ENCODE results near the gene DPH1.
A peak's percentile ranks its signal among the peaks of the same experiment; 100 is the strongest.
"Not testable (repeated sequence)": the region's sequence is repeated elsewhere in the genome, so short reads cannot be mapped to it uniquely, and the experiment has no call there.

The DPH1 gene

DNA sequence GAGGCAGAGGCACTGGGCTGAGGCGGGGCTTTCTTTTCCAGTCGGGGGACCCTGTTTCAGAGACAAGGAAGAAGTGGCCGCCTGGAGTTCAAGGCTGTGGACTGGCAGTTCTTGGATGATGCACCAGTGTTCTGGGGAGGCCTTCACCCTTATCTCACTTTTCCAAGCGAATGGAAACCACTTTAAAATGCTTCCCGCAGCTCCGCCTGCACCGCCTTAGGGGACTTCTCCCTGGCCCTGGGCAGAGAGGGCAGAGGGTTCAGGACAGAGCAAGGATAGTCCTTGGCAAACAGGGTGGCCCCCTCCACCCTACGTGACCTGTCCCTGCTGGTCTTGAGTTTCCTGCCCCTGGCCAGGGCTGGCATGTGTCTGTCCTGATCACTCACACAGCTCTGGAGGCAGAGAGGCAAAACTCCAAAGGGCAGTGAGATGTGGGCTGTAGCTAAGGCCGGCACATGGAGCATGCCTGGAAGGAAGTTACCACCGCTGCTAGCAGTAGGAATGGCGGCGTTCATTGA, 25.5 kb upstream of the DPH1 start:
- no peak overlapping the region for H3K9ac ChIP-seq
- peak overlapping the region; percentile 42; the same call in 1 of the 2 replicates for H3K27ac ChIP-seq
- H3K4me1 ChIP-seq, result peaks cover 54% of the 10 kb centered on the region
- H3K27me3 ChIP-seq, result no peaks in the 10 kb centered on the region
- 0 out of 2 replicates have a peak, but pooled peaks cover 6% of the 10 kb centered on the region for H4K20me1 ChIP-seq
- TF ChIP-seq Cebpa-rat (IDR thresholded peaks at IDR 0.05), result no peak
- no peak overlapping the region for H3K4me3 ChIP-seq
- no peak overlapping the region for H3K4me2 ChIP-seq
- no peaks in the 10 kb centered on the region for H3K9me3 ChIP-seq
- peaks cover 25% of the 10 kb centered on the region; the same call in 1 of the 2 replicates for H3K36me3 ChIP-seq

DNA sequence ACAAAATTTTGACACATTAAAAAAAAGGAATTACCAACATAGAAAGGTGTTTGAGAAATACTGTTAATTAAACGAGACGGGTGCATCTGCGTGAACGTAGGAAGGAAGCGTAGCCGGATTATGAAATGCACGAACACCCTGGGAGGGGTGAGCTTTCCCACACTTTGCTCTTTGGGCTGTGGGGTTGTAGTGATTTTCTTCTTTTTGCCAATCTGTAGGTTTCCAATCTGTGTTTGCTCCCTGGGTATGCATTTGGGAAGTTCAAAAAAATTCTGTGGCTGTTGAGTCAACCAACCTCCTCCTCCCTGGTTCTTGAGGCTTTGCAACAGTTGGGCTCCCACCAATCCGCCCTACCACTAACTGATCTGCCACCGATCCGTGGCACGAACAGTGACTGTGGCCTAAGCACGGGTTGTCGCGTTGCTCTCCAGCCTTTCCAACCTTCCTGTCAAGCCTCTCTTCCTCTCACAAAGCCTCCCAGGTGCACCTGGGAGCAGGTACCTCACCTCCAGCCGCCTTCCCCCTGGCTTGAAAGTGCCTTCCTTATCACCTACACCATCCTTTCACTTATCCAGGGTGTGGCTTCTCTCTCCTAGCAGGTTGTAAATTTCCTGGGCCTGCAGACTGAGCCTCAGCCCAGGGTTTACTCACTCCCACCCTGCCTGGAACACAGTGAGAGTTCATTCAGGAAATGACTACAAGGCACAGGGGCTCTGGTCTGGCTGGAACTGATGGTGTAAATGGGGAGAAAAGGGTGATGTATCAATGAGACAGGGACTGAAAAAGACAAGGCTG, 21.4 kb upstream of the DPH1 start:
- H3K4me2 ChIP-seq, result no peak overlapping the region
- no peak for TF ChIP-seq Cebpa-rat (IDR thresholded peaks at IDR 0.05)
- no peak overlapping the region for H3K27ac ChIP-seq

DNA sequence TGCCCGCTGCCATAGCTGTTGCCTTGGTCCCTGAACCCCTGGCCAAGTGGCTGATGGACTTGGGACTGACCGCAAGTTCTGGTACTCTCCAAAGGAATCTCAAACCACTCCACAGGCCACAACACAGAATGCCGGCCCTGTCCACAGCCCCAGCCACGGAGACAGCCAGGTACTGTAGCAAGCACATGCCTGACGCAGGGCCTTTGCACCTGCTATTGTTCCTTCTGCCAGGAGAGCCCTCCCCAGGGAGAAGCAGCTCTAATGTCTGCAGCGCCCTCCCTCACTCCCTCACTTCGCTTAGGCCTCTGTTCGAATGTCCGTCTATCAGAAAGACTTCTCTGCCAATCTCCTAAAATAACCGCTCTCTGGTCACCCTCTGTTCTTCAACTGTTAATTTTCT, 20.2 kb upstream of the DPH1 start:
- no peak overlapping the region for H3K4me2 ChIP-seq
- H3K4me3 ChIP-seq, result no peak overlapping the region
- H3K9me3 ChIP-seq, result no peaks in the 10 kb centered on the region
- H3K27ac ChIP-seq, result no peak overlapping the region
- no peak overlapping the region for H3K9ac ChIP-seq
- TF ChIP-seq Cebpa-rat (IDR thresholded peaks at IDR 0.05), result no peak
- 0 out of 2 replicates have a peak, but pooled peaks cover under 1% of the 10 kb centered on the region for H4K20me1 ChIP-seq
- H3K36me3 ChIP-seq, result peaks cover 27% of the 10 kb centered on the region; the same call in 1 of the 2 replicates
- peaks cover 55% of the 10 kb centered on the region for H3K4me1 ChIP-seq
- H3K27me3 ChIP-seq, result no peaks in the 10 kb centered on the region

More for the DNA sequence above, 21.4 kb upstream of the DPH1 start:
- peaks cover 25% of the 10 kb centered on the region; the same call in 1 of the 2 replicates for H3K36me3 ChIP-seq
- H3K4me3 ChIP-seq, result no peak overlapping the region
- H3K4me1 ChIP-seq, result peaks cover 49% of the 10 kb centered on the region
- no peaks in the 10 kb centered on the region for H3K9me3 ChIP-seq
- H3K9ac ChIP-seq, result no peak overlapping the region
- 0 out of 2 replicates have a peak, but pooled peaks cover 6% of the 10 kb centered on the region for H4K20me1 ChIP-seq
- H3K27me3 ChIP-seq, result no peaks in the 10 kb centered on the region

DNA sequence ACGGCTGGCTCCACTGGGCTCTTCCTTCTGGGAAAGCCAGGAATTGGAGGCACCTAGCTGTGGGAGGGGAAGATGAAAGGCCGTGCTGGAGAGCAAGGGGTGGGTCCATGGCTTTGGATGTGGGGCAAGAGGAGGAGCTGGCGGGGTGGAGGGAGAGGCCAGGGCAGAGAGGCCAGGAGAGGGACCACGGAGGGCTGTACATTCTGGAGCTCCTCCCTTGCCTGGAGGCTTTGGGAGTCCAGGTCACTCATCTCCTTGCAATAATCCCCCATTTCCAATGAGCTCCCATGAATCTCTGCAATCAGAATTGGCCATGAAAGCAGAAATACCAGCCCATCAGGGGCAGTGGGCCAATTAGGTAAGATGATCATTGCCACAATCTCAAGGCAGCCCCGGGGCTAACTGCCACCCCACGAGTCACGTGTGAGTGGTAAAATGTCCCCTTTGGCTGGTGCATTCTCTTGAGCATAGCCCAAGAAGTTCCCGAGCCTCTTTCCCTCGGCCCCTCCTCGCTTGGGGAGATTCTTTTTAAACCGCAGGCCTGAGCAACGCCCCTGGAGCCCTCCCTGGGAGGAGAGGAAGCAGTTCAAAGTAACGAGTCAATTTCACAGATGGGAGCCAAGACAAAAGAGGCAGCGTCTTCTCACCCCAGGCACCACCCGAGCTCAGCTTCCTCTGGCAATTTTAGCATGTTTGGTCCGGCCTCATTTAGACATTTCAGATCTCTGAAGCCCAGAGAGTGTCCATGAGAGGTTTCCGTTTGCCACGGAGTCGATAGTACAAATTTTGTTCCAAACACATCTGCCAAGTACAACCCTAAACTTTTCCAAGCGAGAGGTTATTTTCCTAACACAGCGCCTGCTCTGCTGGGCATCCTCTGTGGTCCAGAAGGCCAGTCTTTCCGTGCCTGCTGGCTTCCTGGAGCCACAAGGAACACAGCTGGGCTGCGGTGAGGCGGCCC, 18.3 kb upstream of the DPH1 start:
- H3K27me3 ChIP-seq, result no peaks in the 10 kb centered on the region
- no peak for TF ChIP-seq Cebpa-rat (IDR thresholded peaks at IDR 0.05)
- no peaks in the 10 kb centered on the region for H3K9me3 ChIP-seq
- peaks cover 73% of the 10 kb centered on the region for H3K4me1 ChIP-seq
- peak overlapping the region; percentile 76 for H3K27ac ChIP-seq
- H3K4me3 ChIP-seq, result peak overlapping the region; percentile 22; the same call in 1 of the 2 replicates
- peaks cover 4% of the 10 kb centered on the region; the same call in 1 of the 2 replicates for H4K20me1 ChIP-seq
- H3K9ac ChIP-seq, result peak overlapping the region; percentile 48; the same call in 1 of the 2 replicates
- H3K4me2 ChIP-seq, result peak overlapping the region; percentile 66
- peaks cover 15% of the 10 kb centered on the region; the same call in 1 of the 2 replicates for H3K36me3 ChIP-seq

DNA sequence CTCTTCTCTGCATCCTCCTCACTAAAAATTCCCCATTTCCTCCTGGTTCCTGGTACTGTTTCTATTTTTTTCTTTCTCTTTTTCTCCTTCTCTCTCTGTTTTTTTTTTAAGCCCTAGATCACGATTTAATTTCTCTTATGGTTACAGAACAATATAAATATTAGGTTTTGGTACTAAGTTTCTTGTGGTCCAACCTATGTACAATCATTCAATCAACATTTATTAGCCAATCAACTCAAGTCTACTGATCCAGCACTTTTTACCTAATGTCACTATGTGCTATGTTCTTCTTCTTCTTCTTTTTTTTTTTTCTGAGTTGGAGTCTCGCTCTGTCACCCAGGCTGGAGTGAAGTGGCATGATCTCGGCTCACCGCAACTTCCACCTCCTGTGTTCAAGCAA, 17.5 kb upstream of the DPH1 start:
- peak overlapping the region; percentile 76 for H3K27ac ChIP-seq
- peaks cover 81% of the 10 kb centered on the region for H3K4me1 ChIP-seq
- H3K36me3 ChIP-seq, result 0 out of 2 replicates have a peak, but pooled peaks cover 7% of the 10 kb centered on the region
- peak overlapping the region; percentile 48; the same call in 1 of the 2 replicates for H3K9ac ChIP-seq
- H3K27me3 ChIP-seq, result no peaks in the 10 kb centered on the region
- TF ChIP-seq Cebpa-rat (IDR thresholded peaks at IDR 0.05), result no peak
- H3K4me2 ChIP-seq, result peak overlapping the region; percentile 66
- peaks cover 12% of the 10 kb centered on the region; the same call in 1 of the 2 replicates for H4K20me1 ChIP-seq
- H3K9me3 ChIP-seq, result no peaks in the 10 kb centered on the region
- peak overlapping the region; percentile 22; the same call in 1 of the 2 replicates for H3K4me3 ChIP-seq

DNA sequence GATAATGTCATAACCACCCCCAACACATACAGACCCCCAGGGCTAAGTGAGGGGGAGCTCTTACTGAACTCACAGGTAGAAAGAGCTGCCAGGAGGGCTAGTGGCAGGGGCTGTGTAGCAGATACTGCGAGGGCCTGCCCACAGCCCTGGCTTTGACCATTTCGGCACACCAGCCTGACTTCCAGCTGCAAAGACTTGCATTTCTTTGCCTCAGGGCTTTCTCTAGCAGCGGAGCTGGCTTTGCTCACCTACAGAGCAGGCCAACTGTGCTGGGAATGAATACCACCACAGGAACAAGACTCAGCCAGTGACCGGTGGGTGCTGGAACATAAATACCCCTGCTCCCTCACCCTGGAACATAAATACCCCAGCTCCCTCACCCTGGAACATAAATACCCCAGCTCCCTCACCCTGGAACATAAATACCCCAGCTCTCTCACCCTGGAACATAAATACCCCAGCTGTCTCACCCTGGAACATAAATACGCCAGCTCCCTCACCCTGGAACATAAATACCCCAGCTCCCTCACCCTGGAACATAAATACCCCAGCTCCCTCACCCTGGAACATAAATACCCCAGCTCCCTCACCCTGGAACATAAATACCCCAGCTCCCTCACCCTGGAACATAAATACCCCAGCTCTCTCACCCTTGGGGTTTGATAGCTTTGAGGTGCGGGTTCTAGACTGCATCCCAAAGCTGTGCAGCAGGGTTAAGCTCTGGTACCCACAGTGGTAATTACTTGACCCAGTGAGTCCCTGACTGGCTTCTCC, 16.5 kb upstream of the DPH1 start:
- H3K4me2 ChIP-seq, result peak overlapping the region; percentile 66
- H3K4me1 ChIP-seq, result peaks cover 86% of the 10 kb centered on the region
- peak overlapping the region; percentile 76 for H3K27ac ChIP-seq
- not testable (repeated sequence) for H3K9ac ChIP-seq, H3K4me3 ChIP-seq, H3K36me3 ChIP-seq, H3K27me3 ChIP-seq, H3K9me3 ChIP-seq
- H4K20me1 ChIP-seq, result peaks cover 20% of the 10 kb centered on the region

DNA sequence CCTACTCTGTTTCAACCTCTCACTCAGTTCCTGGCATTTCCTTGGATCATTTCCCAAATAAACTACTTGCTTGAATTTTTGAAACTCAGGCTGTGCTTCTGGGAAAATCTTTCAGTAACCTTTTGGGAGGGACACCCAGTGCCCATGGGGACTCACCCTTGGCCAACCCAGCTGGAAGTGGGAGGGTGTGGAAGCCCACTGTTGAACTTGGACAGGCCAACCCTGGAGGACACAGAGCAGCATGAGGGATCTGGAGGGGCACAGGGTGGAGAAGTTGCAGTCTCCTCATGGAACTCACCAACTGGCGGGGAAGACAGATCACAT, 16.0 kb upstream of the DPH1 start:
- no peak for TF ChIP-seq Cebpa-rat (IDR thresholded peaks at IDR 0.05)
- no peaks in the 10 kb centered on the region for H3K27me3 ChIP-seq
- peak overlapping the region; percentile 28; the same call in 1 of the 2 replicates for H3K4me2 ChIP-seq
- H3K27ac ChIP-seq, result no peak overlapping the region; the same call in 1 of the 2 replicates
- no peaks in the 10 kb centered on the region for H3K9me3 ChIP-seq
- no peak overlapping the region for H3K9ac ChIP-seq
- peaks cover 26% of the 10 kb centered on the region for H4K20me1 ChIP-seq
- H3K4me1 ChIP-seq, result peaks cover 88% of the 10 kb centered on the region
- H3K36me3 ChIP-seq, result 0 out of 2 replicates have a peak, but pooled peaks cover 5% of the 10 kb centered on the region
- H3K4me3 ChIP-seq, result no peak overlapping the region

DNA sequence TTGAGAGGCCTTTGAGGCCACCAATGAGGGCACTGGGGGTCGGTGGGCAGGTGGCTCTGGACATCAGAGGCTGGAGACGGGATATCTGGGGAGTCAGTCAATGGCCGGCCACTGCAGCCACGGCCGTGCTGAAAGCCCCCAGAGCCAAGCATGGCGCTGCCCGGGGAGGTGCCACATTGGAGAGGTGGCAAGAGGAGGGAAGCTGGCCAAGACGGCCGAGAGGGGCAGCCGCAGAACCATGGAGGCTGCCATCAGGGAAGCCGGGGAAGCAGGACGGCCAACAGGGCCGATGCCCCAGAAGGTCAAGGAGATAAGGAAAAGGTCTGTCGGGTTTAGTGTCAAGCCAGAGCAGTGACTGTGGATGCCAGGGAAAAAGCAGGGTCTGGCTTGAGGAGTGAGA, 14.6 kb upstream of the DPH1 start:
- peaks cover 99% of the 10 kb centered on the region for H3K4me1 ChIP-seq
- H3K9me3 ChIP-seq, result no peaks in the 10 kb centered on the region
- H3K4me3 ChIP-seq, result no peak overlapping the region
- H3K27ac ChIP-seq, result peak overlapping the region; percentile 45; the same call in 1 of the 2 replicates
- H3K4me2 ChIP-seq, result peak overlapping the region; percentile 15; the same call in 1 of the 2 replicates
- no peaks in the 10 kb centered on the region for H3K27me3 ChIP-seq
- 0 out of 2 replicates have a peak, but pooled peaks cover 5% of the 10 kb centered on the region for H3K36me3 ChIP-seq
- TF ChIP-seq Cebpa-rat (IDR thresholded peaks at IDR 0.05), result no peak
- H4K20me1 ChIP-seq, result peaks cover 39% of the 10 kb centered on the region
- no peak overlapping the region for H3K9ac ChIP-seq

Measured in BLaER1 (cell line).